Left renal cortex interstitium (tissue), 4 donors: ENCODE results near the gene MOB3A. TPM values are rescaled to one million over a fixed set of nuclear protein-coding genes. Genes with fewer than 3 reads are reported as not detected.
"Not testable (repeated sequence)": the region's sequence is repeated elsewhere in the genome, so short reads cannot be mapped to it uniquely, and the experiment has no call there.

Experiments used
- DNase-seq, 4 donors: peaks; one replicate each; pipeline ENCODE4 v3.0.0-alpha.2; 2013; ENCODE audit warnings: low read depth in 4 of 4, low spot score in 2 of 4, missing footprints in 1 of 4
- polyA plus RNA-seq, 4 donors: library from polyadenylated mRNA; unstranded; fragments of 120-200 nt; gene quantifications; one replicate each; pipeline ENCODE4 v1.2.1, GENCODE V29; 2013; ENCODE audit not compliant: insufficient read length in 4 of 4

The MOB3A gene
- 10 to 100 TPM; 20.9 to 33.3 (median 25.1) TPM for polyA plus RNA-seq

DNA sequence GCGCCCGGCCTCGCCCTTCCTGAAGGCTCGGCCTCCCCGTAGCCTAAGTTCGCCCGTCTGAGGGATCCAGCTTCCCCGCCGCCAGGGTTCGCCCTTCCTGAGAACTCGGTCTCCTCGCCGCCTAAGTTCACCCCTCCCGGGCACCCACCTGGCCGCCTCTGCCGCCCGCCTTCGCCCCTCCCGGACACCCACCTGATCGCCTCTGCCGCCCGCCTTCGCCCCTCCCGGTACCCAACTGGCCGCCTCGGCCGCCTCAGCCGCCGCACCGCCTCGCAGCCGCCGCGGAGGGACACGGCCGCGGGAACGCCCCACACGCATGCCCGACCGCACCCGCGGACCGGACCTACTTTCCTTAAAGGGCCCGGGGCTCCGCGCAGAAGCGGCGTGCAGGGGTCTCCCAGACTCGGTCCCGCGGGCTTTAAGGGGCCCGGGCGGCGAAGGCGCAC lies at the start of gene MOB3A:
Gene MOB3A (minus strand): TSS at position 293 of the 446 bp plus-strand sequence. CDS start 17,766 bp downstream, outside the sequence.
- peak in 2 of 4 donors; percentile 82 to 88 for DNase-seq

DNA sequence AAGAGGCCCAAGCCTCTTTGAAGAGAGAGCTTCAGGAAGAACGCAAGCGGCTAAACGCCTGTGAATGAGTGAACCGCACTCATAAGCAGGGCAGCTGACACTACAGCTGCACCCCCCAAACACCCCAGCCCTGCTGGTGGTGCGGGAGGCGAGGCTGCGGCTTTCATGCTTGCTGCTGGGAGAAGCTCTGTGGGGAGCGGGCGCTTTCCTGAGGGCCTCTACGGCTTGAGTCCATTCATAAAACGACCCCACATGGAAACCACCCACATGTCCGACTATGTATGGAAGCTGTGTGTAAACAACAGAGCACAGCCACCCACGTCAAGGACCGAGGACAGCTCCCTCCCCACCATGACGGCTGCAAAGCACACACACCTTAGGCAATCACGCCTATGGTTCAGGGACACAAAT lies 49.7 kb upstream of the MOB3A start:
- DNase-seq: no peak

DNA sequence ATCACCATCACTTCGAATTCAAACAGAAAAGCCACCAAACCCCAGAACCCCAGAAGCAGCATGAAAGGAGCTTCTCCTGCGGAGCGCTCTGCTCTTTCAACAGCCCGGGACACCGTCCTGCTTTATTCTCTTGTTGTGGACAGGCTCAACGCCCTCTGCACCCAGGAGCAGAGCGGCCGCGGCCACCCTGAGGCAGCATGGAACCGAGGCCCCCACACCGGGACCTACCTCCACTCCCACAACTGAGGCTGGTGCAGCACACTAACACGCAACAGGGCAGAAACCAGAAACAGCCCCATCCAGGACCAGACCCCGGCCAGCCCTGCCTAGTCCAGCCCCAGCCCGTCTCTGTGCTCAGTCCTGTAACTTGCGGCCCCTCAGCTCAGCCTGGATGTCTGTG lies 48.1 kb upstream of the MOB3A start:
- no peak for DNase-seq

DNA sequence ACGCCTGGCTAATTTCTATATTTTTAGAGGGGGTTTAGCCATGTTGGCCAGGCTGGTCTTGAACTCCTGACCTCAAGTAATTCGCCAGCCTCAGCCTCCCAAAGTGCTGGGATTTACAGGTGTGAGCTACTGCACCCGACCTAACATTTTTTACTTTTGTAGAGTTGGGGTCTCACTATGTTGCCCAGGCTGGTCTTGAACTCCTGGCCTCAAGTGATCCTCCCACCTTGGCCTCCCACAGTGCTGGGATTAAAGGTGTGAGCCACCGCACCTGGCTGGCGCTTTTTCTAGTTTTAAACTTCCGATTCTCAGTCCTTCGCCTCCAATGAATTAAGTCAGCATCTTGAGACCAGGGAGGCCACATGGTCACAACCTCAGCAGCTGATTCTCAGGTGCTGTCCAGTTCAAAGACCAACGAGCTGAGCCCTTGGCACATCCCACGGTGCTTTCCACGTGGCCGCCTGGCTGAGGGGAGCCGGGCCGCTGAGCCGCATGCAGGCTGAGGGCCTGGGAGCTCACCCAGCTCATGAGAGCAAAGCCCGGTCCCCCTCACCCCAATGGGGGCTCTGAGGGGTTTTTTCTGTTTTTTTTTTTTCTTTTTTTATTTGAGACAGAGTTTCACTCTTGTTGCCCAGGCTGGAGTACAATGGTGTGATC lies 46.2 kb upstream of the MOB3A start:
- DNase-seq: no peak

DNA sequence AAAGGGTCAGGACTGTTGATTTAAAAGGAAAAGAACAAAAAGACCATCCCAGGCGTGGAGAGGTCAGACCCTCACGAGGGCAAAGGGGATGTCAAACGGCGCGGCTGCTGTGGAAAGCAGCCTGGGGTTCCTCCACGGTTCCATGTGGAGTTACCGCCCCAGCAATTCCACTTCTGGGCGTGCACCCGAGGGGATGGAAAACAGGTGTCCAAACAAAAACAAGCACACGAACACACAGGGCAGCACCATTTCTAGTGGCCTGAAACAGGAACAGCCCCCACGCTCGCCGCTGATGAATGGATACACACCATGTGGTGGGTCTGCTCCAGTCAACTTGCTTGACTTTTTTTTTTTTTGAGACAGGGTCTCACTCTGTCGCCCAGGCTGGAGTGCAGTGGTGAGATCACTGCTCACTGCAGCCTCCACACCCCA lies 44.0 kb upstream of the MOB3A start:
- no peak for DNase-seq

DNA sequence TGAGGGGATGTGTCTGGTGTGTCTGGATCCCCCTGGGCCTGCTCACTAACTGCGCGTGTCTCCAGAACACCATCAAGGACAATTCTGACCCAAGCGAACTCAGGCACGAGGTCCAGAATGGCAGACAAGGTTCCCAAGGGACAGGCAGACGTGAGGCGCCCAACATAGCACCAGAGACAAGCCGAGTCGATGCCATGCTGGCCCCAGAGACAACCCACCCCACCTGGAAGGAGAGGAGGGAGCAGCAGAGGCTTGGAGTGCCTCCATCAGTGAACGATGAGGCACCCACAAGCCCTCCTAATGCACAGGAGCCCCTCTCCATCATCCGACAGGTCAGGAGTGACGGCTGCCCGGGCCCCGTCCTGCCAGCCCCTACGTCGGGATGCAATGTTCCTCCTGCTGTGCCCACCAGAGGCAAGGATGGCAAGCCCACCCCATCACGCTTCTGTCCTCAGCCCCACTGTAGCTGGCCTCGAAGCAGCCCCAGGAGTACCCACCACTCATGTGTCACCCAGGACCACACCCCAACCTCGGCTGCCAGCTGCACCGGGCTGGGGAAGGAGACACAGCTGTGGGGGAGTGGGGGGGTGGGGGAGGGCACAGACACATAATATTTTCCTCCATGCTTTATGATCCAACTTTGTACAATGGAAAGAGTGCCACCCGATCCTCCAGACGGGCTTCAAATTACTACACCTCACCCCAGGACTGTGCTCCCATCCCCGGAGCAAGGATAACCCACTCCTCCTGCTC lies 43.4 kb upstream of the MOB3A start:
- DNase-seq: no peak

DNA sequence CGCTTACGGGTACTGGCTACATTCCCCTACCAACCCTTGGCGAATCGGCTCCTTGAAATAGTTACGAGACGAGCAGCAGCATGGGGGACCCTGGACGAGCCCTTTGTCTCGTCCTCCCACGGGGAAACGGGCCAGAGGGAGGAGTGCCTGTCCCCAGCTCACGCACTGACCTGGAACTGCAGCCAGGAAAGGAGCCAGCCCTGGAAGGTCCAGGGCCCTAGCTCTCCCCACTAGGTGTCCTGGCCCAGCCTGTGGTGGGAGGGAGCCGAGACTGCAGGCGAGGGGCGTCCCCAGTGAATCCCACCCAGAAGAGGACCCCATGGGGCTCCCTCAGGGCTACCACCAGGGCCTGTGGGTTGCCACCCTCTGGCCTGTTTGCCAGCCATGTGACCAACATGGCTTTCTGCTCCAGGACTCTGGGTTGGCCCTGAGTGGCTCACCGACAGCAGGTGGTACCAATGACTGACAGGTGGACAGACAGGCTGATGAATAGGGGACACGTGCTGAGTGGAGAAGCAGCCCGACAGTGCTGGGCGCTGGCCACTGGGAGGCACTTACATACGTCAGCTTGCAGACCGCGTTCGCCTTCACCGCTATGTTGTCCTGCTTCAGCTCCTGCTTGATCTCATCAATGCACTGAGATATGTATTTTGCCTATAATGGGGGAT lies 42.1 kb upstream of the MOB3A start:
- DNase-seq: no peak

DNA sequence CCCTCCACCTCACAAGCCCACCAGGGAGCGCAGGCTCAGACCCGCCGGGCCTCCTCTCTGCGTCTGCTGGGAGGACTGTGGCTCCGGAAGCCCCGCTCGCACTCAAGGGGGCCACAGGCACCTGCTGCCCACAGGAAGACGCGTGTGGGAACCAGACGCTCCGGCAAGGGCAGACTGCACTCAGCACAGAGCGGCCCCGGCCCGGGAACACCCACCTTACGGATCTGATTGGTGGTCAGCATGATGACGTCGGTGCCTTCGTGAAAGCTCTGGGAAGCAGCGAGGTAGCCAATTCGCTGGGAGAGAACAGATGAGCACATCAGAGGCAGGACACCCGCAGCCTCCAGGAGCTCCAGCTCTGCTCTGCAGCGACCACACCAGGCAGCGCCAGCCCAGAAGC lies 40.7 kb upstream of the MOB3A start:
- DNase-seq: no peak

DNA sequence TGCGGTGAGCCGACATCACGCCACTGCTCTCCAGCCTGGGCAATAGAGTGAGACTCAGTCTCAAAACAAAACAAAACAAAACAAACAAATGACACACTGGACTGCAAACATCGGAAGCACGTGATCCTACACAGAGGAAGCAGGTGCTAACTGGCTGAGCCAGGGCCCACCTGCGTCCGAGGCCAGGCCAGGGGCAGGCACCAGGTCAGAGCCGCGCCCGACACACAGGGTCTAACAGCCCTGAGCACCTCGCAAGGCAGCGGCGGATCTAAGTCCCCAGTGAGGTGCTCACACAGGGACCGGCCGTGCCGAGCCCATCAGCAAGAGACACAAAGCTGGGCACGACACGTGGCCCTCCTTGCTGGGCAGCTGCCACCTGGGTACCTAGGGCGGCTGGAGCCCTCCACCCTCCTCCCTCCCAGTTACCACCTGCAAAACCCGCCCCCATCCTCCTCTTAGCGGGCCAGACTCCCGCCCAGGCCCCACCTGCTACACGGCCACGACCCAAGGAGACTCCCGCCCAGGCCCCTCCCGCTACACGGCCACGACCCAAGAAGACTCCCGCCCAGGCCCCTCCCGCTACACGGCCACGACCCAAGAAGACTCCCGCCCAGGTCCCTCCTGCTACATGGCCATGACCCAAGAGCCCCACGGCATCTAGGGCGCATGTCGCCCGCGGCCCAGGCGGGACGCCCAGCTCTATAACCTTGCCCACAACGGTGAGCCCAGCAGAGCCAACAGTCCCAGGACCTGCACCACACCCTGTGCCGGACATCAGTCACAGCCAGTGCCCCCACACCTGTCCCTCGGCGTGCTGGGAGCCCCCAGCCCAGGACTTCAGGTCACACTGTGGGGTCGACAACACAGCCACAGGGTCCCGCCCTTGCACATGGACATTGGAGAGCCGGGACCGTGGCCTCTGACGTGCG lies 39.6 kb upstream of the MOB3A start:
- no peak for DNase-seq

DNA sequence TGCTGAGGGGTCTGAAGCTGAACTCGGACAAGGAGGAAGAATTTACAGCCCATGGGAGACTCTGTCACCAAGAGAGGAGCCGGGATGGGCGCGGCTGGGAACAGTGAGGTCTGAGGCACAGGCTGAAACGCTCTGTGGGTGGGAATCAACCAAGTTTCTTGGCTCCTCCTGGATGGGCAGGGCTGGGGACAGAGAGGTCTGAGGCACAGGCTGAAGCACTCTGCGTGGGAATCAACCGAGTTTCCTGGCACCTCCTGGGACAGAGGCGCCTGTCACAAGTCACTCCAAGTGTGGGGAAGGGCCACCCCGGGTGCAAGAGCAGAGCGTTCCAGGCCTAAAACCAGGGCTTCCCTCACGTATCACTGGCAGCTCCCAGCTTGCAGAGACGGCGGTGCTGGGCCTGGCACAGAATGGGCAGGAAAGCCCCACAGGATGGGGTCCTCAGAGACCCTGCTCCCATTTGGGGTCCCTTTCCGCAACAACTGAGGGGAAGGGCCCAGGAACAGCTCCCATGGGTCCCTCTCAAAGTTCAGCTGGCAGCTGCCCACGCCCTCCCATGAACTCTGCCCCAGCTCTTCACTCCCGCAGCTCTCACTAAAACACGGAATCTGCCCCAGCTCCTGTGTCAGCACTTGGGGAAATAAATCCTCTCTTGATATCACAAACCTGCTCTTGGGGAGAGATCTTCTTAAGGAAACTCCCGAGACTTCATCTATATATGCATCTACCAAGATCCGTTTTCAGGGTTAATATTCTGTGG lies 36.8 kb upstream of the MOB3A start:
- no peak for DNase-seq

DNA sequence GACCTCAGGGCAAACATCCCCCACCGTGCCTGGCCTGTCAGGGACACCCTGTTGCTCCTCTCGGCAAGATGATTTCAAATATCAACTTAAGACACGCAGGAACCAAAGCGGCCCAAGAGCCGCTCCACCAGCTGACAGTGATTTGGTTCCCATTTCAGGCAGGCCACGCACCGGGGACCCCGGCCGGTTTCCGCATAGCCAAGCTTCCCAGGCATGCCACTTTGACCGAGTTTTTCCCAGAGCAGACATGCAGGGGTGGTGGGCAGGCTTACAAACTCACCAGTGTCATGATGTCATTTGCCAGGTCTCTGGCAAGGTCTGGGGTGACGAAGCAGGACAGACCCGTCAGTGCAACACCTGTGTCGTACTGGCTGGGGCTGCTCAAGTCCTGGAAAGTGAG lies 36.1 kb upstream of the MOB3A start:
- DNase-seq: no peak

DNA sequence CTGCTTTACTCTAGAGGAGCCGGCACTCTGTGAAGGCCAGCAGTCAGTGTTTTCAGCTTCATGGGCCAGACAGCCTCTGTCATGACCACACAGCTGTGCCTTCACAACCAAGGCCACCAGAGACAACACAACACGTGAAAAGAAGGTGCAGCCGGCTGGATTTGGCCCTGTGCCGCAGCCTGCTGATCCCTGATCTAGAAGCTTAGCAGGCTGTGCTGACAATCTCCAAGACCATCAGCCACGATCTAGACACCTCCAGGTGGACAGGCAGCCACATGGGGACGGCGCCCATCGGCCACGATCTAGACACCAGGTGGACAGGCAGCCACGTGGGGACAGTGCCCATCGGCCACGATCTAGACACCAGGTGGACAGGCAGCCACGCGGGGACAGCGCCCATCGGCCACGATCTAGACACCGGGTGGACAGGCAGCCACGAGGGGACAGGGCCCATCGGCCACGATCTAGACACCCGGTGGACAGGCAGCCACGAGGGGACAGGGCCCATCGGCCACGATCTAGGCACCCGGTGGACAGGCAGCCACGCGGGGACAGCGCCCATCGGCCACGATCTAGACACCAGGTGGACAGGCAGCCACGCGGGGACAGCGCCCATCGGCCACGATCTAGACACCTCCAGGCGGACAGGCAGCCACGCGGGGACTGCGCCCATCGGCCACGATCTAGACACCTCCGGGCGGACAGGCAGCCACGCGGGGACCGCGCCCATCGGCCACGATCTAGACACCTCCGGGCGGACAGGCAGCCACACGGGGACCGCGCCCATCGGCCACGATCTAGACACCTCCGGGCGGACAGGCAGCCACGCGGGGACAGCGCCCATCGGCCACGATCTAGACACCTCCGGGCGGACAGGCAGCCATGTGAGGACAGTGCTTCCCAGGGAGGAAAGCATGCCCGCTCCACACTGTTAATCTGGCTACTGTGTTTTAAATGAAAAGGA lies 35.2 kb upstream of the MOB3A start:
- DNase-seq: not testable (repeated sequence)

DNA sequence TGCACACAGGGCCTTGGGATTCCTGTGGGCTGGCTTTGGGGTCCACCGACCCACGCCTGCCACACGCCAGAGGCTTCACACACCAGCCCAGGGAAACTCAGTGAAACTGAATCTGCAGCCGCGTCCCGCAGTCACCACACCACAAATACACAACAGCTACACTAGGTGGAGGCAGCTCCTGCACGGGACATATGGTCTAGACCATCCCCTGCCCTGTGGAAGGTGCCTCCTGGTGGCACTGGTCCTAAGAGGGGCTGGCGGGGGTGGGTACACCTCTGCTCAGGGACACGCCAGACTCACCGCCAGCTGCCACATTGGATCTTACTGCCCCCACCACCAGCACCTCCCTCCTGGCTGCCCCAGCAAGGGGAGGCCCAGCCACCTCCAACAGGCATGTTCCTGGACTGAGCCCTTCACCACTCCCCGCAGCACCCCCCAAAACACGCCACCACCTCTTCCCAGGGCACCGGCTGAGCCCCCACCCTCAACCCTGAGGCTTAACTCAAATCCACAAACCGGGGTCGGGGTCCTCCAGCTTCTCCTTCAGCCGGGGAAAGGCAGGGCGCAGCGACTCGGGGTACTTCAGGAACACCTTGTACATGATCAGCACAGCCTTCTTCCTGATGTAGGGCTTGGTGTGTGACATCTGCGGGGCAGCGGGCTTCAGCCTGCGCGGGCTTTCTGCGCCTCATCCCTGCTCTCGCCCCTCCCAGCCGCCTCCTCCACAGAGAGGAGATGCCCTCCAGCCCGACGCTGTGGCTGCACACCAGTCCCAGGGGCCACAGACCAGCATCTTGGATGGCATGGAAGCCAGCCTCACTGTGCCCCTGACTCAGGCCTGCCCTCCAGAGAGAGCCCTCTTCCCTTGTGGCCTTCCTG lies 34.0 kb upstream of the MOB3A start:
- no peak for DNase-seq

DNA sequence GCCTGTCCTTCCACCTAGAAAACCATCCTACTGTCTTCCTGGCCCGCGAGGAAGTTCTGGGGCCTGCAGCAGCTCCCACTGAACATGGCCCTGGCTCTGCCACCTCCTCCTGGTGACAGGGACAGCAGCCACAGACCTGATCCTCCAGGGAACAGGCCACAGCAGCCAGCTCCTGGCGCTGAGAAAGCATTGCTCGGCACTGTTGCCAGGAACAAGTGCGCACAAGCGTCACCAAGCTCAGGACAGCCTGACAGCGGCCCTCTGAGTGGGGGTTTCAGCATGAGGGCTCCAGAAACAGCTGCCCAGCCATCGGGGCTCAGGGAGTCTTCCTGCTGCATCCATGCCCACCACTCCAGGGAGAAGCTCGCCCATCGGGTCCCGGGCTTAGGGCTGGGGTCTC lies 33.4 kb upstream of the MOB3A start:
- no peak for DNase-seq

DNA sequence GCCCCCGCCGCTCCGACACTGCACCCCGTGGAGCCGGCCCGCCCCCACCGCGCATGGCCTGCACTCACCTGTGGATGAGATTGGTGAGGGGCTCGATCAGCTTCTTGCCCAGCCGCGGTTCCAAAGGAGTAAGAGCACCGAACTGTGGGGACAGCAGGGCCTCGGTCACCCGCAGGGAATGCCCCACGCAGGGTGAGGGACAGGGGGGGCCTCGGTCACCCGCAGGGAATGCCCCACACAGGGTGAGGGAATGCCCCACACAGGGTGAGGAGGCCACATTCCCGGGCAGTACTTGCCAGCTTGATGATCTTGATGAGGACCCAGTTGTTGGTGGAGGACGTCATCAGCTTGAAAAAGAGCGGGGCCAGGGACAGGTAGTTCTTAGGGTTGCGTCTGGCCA lies 32.9 kb upstream of the MOB3A start:
- DNase-seq: no peak

DNA sequence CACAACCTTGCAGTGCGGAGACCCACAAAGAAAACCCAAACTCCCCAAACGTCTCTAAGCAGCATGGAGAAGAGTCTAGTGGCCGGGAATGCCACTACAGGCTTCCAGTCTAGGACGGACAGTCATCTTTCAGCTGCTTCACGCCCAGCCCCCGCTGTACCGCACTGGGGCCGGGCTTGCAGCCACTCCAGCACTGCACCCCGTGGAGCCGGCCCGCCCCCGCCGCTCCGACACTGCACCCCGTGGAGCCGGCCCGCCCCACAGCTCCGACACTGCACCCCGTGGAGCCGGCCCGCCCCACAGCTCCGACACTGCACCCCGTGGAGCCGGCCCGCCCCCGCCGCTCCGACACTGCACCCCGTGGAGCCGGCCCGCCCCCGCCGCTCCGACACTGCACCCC lies 32.1 kb upstream of the MOB3A start:
- DNase-seq: not testable (repeated sequence)

DNA sequence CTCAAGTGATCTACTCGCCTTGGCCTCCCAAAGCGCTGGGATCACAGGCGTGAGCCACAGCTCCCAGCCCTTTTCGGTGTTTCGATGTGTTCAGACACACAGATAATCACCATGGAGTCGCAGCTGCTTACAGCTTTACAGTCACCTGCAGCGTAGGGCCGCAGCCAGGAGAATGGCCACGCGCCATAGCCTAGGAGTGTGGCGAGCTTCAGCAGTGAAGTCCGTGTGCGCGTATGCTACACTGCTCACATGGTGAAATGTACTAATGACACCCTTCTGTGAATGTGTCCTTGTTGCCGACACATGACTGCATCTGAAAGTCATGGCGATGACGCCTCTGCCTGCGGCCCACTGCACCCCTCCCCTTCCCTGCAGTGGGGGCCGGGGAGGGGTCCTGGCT lies 31.6 kb upstream of the MOB3A start:
- no peak for DNase-seq
